ENCODE measurements around the gene PRLR.
"Not testable (repeated sequence)": the region's sequence is repeated elsewhere in the genome, so short reads cannot be mapped to it uniquely, and the experiment has no call there.

PRLR gene

DNA sequence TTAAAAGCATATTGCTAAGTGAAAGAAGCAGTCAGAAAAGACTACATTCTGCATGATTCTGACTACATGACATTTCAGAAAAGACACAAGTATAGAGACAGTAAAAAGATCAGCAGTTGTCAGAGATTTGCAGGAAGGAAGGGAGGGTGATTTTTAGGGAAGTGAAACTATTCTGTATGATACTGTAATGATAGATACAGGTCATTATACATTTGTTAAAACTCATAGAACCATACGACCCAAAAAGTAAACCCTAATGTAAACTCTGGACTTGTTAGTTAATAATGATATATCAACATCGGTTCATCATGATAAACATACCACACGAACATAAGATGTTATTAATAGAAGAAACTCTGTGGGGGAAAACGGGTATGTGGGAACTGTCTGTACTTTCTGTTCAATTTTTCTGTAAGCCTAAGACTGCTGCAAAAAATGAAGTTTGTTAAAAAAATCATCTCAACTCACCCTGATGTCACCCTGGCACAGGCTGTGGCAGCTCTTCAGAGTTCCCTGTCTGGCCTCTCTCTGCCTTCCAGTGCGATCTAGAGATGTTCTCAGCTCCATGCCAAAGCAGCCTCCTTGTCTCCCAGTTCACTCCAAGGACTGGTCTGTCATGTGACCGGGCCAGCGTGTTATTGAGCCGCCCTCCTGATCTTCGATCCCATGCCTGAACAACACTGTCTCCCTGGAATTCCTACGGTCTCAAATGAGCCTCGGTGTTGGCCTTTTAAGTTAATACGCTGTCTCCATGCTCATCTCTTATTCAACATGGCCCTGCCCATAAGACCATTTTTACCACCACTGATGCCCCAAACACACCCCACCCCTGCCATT lies 35.4 kb downstream of the PRLR start:
- no peak for DNase-seq

DNA sequence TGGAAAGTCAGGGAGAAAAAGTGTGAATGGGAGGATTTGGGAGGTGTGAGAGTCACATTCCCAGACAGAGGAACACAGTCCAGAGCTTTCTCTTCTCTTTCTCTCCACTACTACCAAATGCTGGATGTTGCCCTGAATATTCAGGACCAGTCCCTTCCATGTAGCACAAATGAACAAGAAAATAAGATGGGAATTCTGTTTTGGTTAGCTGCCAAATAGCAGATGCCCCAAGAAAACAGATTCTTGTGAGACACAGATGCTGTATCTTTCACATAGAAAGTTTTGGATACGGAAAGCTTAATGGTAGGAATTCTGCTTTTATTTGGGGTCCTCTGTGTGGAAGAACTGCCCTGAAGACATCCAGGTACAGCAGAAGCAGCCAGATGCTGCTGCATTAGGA lies 37.8 kb downstream of the PRLR start:
- no peak for DNase-seq

- DNase-seq, result not testable (repeated sequence)
Observed at GRCh38 chr5:35189801-35190200, 40.5 kb downstream of the PRLR start.

DNA sequence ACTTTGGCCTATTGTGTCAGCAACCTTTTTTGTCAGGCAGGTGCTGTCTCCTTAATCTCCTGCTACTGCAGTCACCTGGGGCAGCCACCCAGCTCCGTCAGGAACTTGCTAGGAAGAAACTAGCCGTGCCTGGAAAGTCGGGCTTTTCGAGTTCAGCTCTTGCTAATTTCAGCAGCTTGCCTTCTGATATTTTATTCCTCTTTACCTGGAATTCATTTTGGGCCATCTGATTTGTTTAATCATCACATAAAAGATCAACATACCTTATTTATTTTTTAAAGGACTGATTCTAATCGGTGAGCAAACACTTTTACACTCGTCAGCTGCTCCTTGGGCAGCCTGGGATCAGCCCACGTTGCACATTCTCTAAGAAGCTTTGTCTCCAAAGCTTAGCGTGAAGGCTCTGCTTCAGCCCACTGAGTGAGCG lies 42.2 kb downstream of the PRLR start:
- no peak for DNase-seq

GRCh38 chr5:35187621-35188020 lies 42.7 kb downstream of the PRLR start:
- not testable (repeated sequence) for DNase-seq

GRCh38 chr5:35186749-35187148 lies 43.5 kb downstream of the PRLR start:
- DNase-seq, result no peak

DNA sequence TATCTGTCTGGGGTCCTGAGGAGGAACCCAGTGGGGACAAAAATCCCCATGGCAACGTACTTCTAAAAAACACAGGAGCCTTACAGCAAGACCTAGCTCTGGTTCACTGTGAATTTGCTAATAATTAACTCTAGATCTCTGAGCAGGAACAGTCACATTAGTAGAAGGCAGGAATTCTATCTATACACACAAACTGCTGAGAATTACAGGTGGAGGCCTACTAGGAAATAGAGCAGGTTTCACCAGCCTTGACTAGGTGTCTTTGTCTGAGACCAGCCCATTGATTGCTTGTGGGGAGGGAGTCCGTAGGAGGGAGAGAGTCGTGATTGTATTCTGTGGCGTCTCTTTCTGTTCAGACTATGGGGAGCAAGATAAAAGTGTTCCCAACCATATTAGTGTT lies 44.8 kb downstream of the PRLR start:
- DNase-seq, result no peak

DNA sequence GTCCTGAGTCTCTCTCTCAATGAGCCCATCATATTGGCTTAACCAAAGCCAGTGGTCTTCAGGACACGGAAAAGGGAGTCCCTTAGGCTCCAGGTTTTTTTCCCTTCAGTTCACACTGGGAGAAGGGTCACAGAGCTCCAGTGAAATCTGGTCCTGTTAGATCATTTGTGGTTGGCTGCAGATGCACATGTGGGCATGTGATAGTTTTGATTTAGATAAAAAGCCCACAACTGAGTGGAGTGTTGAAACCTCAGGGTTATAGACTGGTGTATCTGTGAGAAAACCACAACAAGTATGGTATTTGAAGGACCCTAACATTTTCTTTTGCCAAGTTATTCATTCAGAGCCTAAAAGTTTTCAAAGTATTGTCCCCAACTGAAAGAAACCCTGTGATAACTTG lies 46.7 kb downstream of the PRLR start:
- DNase-seq, result no peak

GRCh38 chr5:35182910-35183535 lies 47.3 kb downstream of the PRLR start:
- no peak for DNase-seq

DNA sequence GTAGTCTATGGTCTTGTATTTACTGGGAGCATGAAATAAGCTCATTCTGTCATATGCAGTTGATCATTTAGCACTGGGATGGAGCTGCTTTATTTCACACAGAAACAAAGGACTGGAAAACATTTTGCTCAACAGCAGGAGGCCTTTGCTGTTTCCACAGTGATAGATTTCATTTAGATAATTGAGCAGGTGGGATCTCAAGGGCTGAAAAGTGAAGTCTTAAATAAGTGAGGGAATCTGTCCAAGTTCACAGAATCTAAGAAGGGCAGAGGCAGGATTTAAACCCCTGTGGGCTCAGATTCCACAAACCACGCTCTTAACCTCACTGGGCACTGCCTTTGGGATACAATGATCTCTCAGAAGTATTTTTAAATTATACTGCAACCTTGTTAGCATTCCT lies 47.8 kb downstream of the PRLR start:
- DNase-seq, result no peak

DNA sequence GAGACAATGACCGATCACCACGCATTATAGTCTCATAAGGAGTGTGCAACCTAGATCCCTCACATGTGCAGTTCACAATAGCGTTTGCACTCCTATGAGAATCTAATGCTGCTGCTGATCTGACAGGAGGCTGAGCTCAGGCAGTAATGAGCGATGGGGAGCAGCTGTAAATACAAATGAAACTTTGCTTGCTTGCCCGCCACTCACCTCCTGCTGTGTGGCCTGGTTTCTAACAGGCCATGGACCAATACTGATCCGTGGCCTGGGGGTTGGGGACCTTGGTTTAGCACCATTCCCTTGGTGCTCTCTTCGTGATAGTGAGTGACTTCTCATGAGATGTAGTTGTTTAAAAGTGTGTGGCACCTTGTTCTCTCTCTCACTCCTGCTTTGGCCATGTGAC lies 50.2 kb downstream of the PRLR start:
- no peak for DNase-seq

GRCh38 chr5:35177783-35178182 lies 52.5 kb downstream of the PRLR start:
- no peak for DNase-seq

DNA sequence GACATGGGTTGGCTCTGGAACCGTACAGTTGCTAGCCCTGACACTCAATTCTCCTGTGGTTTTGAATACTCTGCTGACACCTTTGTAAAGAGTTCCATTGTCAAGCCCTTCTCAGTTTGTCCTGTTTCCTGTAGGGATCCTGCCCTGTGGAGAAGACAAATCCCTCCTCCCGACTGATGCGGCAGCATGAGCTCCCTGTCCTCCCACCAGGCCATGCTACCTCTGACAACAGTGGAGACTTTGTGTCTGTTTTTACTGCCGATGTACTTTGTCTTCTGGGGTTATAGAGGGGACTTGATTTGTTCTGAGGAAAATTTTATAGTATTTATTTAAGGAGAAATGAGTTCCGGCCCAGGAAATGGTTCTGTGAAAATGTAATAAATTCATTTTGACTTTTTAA lies 57.8 kb downstream of the PRLR start:
- no peak for DNase-seq

GRCh38 chr5:35171991-35172390 lies 58.3 kb downstream of the PRLR start:
- no peak for DNase-seq

- no peak for DNase-seq
Observed at GRCh38 chr5:35171078-35171477, 59.2 kb downstream of the PRLR start.

GRCh38 chr5:35166043-35166442 lies 64.2 kb downstream of the PRLR start:
- DNase-seq, result no peak

GRCh38 chr5:35164860-35165542 lies 65.3 kb downstream of the PRLR start:
- no peak for DNase-seq

DNA sequence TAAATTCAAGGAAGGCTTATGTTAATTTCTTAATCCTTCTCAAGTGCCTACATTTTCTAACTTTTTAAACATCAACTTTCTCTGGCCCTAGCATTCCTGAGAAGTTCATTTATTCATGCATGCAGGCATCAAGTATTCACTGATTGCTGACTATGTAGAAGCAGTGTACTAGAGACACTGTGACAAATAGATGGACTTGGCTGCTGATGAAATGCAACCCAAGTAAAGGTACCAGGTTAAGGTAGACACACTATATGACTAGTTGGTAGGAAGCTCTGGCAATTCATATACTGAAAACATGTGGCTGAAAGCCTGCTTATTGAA lies 66.6 kb downstream of the PRLR start:
- no peak for DNase-seq

DNA sequence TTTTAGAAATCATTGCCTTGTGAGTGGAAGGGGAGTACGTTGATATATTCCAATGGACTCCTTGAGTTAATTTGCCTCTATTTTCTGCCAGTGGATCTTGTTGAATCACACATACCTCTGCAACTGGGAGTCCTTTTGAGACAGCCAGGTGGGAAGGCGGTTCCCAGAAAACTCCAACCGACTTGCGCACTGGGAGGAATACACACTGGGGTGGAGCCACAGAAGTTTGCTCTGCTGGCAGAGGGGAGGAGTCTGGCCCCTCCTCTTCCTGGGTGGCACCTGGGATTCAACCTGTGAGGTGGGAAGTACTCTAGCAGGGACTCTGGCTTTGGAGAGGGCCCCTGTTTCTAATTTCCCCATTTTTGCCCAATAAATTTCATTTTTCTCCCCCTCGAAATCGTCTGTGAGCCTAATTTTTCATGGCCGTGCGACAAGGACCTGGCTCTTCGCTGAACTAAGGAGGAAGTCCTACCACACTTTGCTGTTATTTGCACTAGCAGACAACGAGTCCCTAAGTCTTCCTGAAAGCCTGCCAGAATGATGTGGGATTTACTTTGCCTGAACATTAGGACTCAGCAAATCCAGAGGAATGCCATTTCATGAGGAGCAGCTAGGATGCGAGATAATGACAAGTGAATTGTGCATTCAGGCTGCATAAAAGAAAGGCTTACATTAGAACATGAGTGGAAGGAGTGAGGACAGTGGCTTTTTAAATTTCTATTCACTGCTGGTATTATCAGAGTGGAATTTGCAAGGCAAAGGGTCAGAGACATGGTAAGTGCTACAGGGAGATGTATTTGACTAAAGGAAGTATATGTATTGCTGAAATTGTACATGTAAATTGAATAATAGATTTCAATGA lies 67.2 kb downstream of the PRLR start:
- DNase-seq, result no peak

GRCh38 chr5:35161652-35162273 lies 68.5 kb downstream of the PRLR start:
- no peak for DNase-seq

GRCh38 chr5:35160486-35161116 lies 69.7 kb downstream of the PRLR start:
- no peak for DNase-seq

DNA sequence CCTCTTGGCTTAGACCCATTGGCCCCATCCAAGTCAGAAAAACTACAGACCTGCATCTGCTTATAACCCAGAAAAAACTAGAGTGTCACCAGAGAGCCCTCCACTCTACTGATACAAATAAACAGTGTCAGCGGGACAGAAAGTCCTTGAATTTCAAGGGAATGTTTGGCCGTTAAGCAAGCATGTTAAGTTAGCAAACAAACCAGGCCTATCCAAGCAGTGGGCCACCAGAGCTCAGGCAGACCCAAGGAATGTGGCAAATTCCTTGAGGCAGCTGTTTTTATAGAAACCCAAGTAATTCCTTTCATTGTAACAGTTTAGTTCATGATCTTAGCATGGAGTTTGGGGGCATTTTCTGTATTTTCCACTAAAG lies 70.9 kb downstream of the PRLR start:
- DNase-seq, result no peak
